Liver (tissue), 9 donors: ENCODE data around the gene MED29. TPM values are rescaled to one million over a fixed set of nuclear protein-coding genes. Genes with fewer than 3 reads are reported as not detected.

Source experiments
- DNase-seq: peaks from one replicate; pipeline ENCODE4 v3.0.0-alpha.2; 2017; ENCODE audit warnings: low spot score
- H3K27ac ChIP-seq, 2 donors: one replicate each; pipeline ENCODE4 v1.7.0; 2013; ENCODE audit warnings: inconsistent platforms in 2 of 2, low read length in 2 of 2, control low read depth in 1 of 2, low read depth in 1 of 2, mild to moderate bottlenecking in 1 of 2
- H3K27me3 ChIP-seq, 4 donors: one replicate each; pipeline versions ENCODE4 v1.6.1 to v1.7.0; 2013; ENCODE audit warnings: low read length in 3 of 4, inconsistent platforms in 1 of 4, mild to moderate bottlenecking in 1 of 4, moderate library complexity in 1 of 4; ENCODE audit not compliant: control insufficient read depth in 4 of 4, insufficient read depth in 4 of 4
- H3K36me3 ChIP-seq, 4 donors: one replicate each; pipeline versions ENCODE4 v1.6.1 to v1.7.0; 2013; ENCODE audit warnings: low read length in 3 of 4, mild to moderate bottlenecking in 3 of 4, low read depth in 1 of 4, moderate library complexity in 1 of 4; ENCODE audit not compliant: control insufficient read depth in 4 of 4, insufficient read depth in 3 of 4
- H3K4me1 ChIP-seq, 4 donors: one replicate each; pipeline versions ENCODE4 v1.6.1 to v1.7.0; 2013; ENCODE audit warnings: low read length in 3 of 4, mild to moderate bottlenecking in 3 of 4, moderate library complexity in 1 of 4; ENCODE audit not compliant: control insufficient read depth in 4 of 4, insufficient read depth in 4 of 4
- H3K4me3 ChIP-seq, 3 donors: one replicate each; pipeline versions ENCODE4 v1.6.1 to v1.7.0; 2013; ENCODE audit warnings: low read length in 3 of 3, control low read depth in 1 of 3, low read depth in 1 of 3, mild to moderate bottlenecking in 1 of 3
- H3K9ac ChIP-seq, 2 donors: one replicate each; pipeline ENCODE4 v1.7.0; 2013; ENCODE audit warnings: low read length in 2 of 2, mild to moderate bottlenecking in 2 of 2, moderate library complexity in 2 of 2, control low read depth in 1 of 2, low read depth in 1 of 2
- H3K9me3 ChIP-seq, 4 donors: one replicate each; pipeline versions ENCODE4 v1.6.1 to v1.7.0; 2013; ENCODE audit warnings: low read length in 3 of 4; ENCODE audit not compliant: control insufficient read depth in 4 of 4
- EGR1 ChIP-seq, 2 donors: IDR thresholded peaks; 2 replicates each; pipeline ENCODE4 v1.6.1; 2016 to 2018; ENCODE audit warnings: antibody characterized with exemption in 2 of 2, low read depth in 2 of 2
- FOXA1 ChIP-seq: IDR thresholded peaks from 2 replicates; pipeline ENCODE4 v1.6.1; 2016; ENCODE audit warnings: antibody characterized with exemption
- FOXA2 ChIP-seq: IDR thresholded peaks from 2 replicates; pipeline ENCODE4 v1.6.1; 2016; ENCODE audit warnings: antibody characterized with exemption
- GABPA ChIP-seq, 2 donors: IDR thresholded peaks in 1 of 2; conservative IDR thresholded peaks in 1 of 2; 2 replicates each; pipeline ENCODE4 v1.6.1; 2016; ENCODE audit warnings: antibody characterized with exemption in 2 of 2, mild to moderate bottlenecking in 1 of 2, moderate library complexity in 1 of 2
- HNF4G ChIP-seq: IDR thresholded peaks from 2 replicates; pipeline ENCODE4 v1.6.1; 2016; ENCODE audit warnings: antibody characterized with exemption
- JUND ChIP-seq, 2 donors: IDR thresholded peaks; 2 replicates each; pipeline ENCODE4 v1.6.1; 2016; ENCODE audit warnings: antibody characterized with exemption in 2 of 2
- NR2F2 ChIP-seq: IDR thresholded peaks from 2 replicates; pipeline ENCODE4 v1.6.1; 2016; ENCODE audit warnings: antibody characterized with exemption
- RAD21 ChIP-seq, 2 donors: IDR thresholded peaks; 2 replicates each; pipeline ENCODE4 v1.6.1; 2016; ENCODE audit warnings: antibody characterized with exemption in 2 of 2, mild to moderate bottlenecking in 2 of 2
- RXRA ChIP-seq, 2 donors: IDR thresholded peaks; 2 replicates each; pipeline ENCODE4 v1.6.1; 2017 to 2018; ENCODE audit warnings: antibody characterized with exemption in 2 of 2, mild to moderate bottlenecking in 1 of 2
- SP1 ChIP-seq: IDR thresholded peaks from 2 replicates; pipeline ENCODE4 v1.6.1; 2018; ENCODE audit warnings: antibody characterized with exemption, mild to moderate bottlenecking
- TAF1 ChIP-seq: conservative IDR thresholded peaks from 2 replicates; pipeline ENCODE4 v1.6.1; 2016; ENCODE audit warnings: antibody characterized with exemption, mild to moderate bottlenecking
- YY1 ChIP-seq: IDR thresholded peaks from 2 replicates; pipeline ENCODE4 v1.6.1; 2016; ENCODE audit warnings: antibody characterized with exemption, mild to moderate bottlenecking
- WGBS: extraction: QIAGEN DNeasy Blood & Tissue Kit; methylation state at CpG from one replicate; pipeline ENCODE4 v1.1.7; 2013; 5-methylcytosine and 5-hydroxymethylcytosine counted together
- polyA plus RNA-seq, 2 donors: library from polyadenylated mRNA; stranded (reverse) in 1 of 2; unstranded in 1 of 2; fragments of 200-250 nt in 1 of 2; fragments of >200 nt in 1 of 2; fragmentation: Nextera tagmentation in 1 of 2; extraction: Ambion mirVana in 1 of 2; gene quantifications; one replicate each; pipeline versions ENCODE4 v1.2.1 to v1.2.3, GENCODE V29; 2013 to 2015
- total RNA-seq, 2 donors: library from RNA; depleted of rRNA; stranded (reverse); fragments of >200 nt; gene quantifications; one replicate each; pipeline ENCODE4 v1.2.3, GENCODE V29; 2014
- TF ChIP-seq, protein P1 (sequence below): IDR thresholded peaks from 2 replicates; pipeline ENCODE4 v1.6.1; 2016; ENCODE audit warnings: antibody characterized with exemption
- TF ChIP-seq, protein P2 (sequence below): IDR thresholded peaks from 2 replicates; pipeline ENCODE4 v1.6.1; 2016; ENCODE audit warnings: antibody characterized with exemption
- TF ChIP-seq, protein P3 (sequence below): IDR thresholded peaks from 2 replicates; pipeline ENCODE4 v1.6.1; 2016; ENCODE audit warnings: antibody characterized with exemption
- TF ChIP-seq, protein P4 (sequence below): IDR thresholded peaks from 2 replicates; pipeline ENCODE4 v1.6.1; 2016; ENCODE audit warnings: antibody characterized with exemption, mild to moderate bottlenecking
- donor health status: healthy.
- donor health status: healthy.
- donor health status: healthy.
- donor health status: healthy.
- donor health status: healthy.

MED29 gene
- total and polyA plus RNA-seq, 4 donors, result 11.0 to 24.2 (median 17.4) TPM

DNA sequence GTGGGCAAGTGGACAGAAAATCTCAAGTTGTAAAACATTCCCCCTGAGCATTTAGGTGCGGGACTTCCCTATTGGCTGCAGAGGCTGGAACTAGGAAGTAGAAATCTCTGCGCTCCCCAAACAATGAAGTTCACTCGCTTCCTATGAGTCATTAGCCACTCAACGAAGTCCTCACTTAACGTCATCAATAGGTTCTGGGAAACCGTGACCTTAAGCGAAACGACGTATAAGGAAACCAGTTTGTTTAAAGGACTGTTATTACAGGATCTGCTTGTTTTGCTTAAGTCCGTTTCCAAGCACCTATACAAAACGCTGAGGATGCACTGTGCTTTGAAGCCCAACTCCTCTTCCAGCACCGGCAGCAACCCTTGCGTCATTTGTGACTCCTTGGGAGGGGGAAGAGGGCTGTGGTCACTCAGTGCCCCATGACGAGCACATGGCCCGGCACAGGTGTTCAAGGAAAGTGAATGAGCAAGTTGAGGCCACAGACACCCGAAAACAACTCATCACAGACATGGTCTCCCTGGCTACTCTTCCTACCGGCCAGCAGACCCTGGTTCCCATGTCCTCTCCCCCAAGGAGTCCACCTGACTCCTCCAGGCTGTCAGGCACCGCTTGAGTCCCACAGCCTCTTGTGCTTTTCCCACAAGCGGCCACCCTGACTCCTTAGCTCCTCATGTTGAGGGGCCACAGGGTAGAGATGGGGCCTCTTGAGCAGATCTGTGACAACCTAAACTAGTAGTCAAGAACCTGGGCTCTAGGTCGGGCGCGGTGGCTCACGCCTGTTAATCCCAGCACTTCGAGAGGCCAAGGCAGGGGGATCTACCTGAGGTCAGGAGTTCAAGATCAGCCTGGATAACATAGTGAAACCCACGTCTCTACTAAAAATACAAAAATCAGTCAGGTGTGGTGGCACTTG lies 39.8 kb downstream of the MED29 start:
- 75% methylated on average over 25 of the region's 25 CpGs for WGBS
- Histone ChIP-seq H3K9me3 (no peaks in the 10 kb centered on the region), H3K27ac (peak overlapping the region; percentile 49 to 75), H3K27me3 (no peaks in the 10 kb centered on the region), H3K4me3 (no peak overlapping the region), H3K36me3 (peaks cover 15 to 24% (median 17%) of the 10 kb centered on the region in 4 donors), H3K9ac (no peak overlapping the region), H3K4me1 (peaks cover 2 to 19% (median 14%) of the 10 kb centered on the region in 4 donors)
- no peak for DNase-seq
- TF ChIP-seq RAD21 (IDR thresholded peaks at IDR 0.05) (no peak), NR2F2 (no peak), RXRA (IDR thresholded peaks at IDR 0.05) (no peak), FOXA2 (no peak), HNF4G (no peak), JUND (IDR thresholded peaks at IDR 0.05) (peak; percentile 50 to 57), SP1 (peak; percentile 21), EGR1 (IDR thresholded peaks at IDR 0.05; ENCODE audit: low read depth in 2 of 2) (no peak), YY1 (no peak), GABPA (IDR thresholded peaks at IDR 0.05 in 1 of 2, conservative IDR thresholded peaks at IDR 0.05 in 1 of 2) (no peak)
- TF ChIP-seq, protein P1, sequence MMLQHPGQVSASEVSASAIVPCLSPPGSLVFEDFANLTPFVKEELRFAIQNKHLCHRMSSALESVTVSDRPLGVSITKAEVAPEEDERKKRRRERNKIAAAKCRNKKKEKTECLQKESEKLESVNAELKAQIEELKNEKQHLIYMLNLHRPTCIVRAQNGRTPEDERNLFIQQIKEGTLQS, result no peak
- TF ChIP-seq, protein P2, sequence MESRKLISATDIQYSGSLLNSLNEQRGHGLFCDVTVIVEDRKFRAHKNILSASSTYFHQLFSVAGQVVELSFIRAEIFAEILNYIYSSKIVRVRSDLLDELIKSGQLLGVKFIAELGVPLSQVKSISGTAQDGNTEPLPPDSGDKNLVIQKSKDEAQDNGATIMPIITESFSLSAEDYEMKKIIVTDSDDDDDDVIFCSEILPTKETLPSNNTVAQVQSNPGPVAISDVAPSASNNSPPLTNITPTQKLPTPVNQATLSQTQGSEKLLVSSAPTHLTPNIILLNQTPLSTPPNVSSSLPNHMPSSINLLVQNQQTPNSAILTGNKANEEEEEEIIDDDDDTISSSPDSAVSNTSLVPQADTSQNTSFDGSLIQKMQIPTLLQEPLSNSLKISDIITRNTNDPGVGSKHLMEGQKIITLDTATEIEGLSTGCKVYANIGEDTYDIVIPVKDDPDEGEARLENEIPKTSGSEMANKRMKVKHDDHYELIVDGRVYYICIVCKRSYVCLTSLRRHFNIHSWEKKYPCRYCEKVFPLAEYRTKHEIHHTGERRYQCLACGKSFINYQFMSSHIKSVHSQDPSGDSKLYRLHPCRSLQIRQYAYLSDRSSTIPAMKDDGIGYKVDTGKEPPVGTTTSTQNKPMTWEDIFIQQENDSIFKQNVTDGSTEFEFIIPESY, result no peak

DNA sequence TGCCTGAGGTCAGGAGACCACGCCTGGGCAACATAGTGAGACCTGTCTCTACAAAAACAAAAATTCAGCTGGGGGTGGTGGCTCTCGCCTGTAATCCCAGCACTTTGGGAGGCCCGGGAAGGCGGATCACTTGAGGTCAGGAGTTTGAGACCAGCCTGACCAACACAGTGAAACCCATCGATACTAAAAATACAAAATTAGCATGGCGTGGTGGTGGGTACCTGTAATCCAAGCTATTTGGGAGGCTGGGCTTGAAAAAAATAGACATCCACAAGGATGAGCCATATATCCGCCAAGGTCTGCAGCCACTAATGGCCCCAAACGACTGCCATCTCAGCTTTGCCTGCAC lies 41.5 kb downstream of the MED29 start:
- no peaks in the 10 kb centered on the region for H3K27me3 ChIP-seq
- peaks cover 4 to 27% (median 17%) of the 10 kb centered on the region in 4 donors for H3K4me1 ChIP-seq
- no peak overlapping the region for H3K9ac ChIP-seq
- no peak overlapping the region for H3K4me3 ChIP-seq
- TF ChIP-seq EGR1 (IDR thresholded peaks at IDR 0.05; ENCODE audit: low read depth in 2 of 2), result no peak
- TF ChIP-seq, protein P3, sequence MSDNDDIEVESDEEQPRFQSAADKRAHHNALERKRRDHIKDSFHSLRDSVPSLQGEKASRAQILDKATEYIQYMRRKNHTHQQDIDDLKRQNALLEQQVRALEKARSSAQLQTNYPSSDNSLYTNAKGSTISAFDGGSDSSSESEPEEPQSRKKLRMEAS, result no peak
- no peak for TF ChIP-seq YY1
- TF ChIP-seq NR2F2, result no peak
- TF ChIP-seq HNF4G, result no peak
- TF ChIP-seq, protein P1, result no peak
- no peak for TF ChIP-seq TAF1
- TF ChIP-seq FOXA1, result no peak
- TF ChIP-seq, protein P4, sequence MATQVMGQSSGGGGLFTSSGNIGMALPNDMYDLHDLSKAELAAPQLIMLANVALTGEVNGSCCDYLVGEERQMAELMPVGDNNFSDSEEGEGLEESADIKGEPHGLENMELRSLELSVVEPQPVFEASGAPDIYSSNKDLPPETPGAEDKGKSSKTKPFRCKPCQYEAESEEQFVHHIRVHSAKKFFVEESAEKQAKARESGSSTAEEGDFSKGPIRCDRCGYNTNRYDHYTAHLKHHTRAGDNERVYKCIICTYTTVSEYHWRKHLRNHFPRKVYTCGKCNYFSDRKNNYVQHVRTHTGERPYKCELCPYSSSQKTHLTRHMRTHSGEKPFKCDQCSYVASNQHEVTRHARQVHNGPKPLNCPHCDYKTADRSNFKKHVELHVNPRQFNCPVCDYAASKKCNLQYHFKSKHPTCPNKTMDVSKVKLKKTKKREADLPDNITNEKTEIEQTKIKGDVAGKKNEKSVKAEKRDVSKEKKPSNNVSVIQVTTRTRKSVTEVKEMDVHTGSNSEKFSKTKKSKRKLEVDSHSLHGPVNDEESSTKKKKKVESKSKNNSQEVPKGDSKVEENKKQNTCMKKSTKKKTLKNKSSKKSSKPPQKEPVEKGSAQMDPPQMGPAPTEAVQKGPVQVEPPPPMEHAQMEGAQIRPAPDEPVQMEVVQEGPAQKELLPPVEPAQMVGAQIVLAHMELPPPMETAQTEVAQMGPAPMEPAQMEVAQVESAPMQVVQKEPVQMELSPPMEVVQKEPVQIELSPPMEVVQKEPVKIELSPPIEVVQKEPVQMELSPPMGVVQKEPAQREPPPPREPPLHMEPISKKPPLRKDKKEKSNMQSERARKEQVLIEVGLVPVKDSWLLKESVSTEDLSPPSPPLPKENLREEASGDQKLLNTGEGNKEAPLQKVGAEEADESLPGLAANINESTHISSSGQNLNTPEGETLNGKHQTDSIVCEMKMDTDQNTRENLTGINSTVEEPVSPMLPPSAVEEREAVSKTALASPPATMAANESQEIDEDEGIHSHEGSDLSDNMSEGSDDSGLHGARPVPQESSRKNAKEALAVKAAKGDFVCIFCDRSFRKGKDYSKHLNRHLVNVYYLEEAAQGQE, result no peak
- TF ChIP-seq GABPA (IDR thresholded peaks at IDR 0.05 in 1 of 2, conservative IDR thresholded peaks at IDR 0.05 in 1 of 2), result no peak
- TF ChIP-seq RXRA (IDR thresholded peaks at IDR 0.05), result no peak
- no peak for TF ChIP-seq FOXA2
- TF ChIP-seq RAD21 (IDR thresholded peaks at IDR 0.05), result no peak
- WGBS, result 96% methylated on average over 8 of the region's 8 CpGs
- no peaks in the 10 kb centered on the region for H3K9me3 ChIP-seq
- peaks cover 15 to 24% (median 17%) of the 10 kb centered on the region in 4 donors for H3K36me3 ChIP-seq
- H3K27ac ChIP-seq, result no peak overlapping the region
- DNase-seq, result no peak
